ENCODE measurements around the gene FOXQ1.

Gene FOXQ1

GRCh38 chr6:1311400-1312202, at the start of gene FOXQ1:
FOXQ1 (plus strand) TSS chr6:1312098; CDS start chr6:1312705, 607 bp downstream.
- DNase-seq = no peak

GRCh38 chr6:1262704-1263038, 49.2 kb upstream of the FOXQ1 start:
- no peak for DNase-seq

GRCh38 chr6:1263039-1263849, 48.7 kb upstream of the FOXQ1 start:
- DNase-seq = no peak

GRCh38 chr6:1263850-1264377, 48.0 kb upstream of the FOXQ1 start:
- DNase-seq = no peak

DNA sequence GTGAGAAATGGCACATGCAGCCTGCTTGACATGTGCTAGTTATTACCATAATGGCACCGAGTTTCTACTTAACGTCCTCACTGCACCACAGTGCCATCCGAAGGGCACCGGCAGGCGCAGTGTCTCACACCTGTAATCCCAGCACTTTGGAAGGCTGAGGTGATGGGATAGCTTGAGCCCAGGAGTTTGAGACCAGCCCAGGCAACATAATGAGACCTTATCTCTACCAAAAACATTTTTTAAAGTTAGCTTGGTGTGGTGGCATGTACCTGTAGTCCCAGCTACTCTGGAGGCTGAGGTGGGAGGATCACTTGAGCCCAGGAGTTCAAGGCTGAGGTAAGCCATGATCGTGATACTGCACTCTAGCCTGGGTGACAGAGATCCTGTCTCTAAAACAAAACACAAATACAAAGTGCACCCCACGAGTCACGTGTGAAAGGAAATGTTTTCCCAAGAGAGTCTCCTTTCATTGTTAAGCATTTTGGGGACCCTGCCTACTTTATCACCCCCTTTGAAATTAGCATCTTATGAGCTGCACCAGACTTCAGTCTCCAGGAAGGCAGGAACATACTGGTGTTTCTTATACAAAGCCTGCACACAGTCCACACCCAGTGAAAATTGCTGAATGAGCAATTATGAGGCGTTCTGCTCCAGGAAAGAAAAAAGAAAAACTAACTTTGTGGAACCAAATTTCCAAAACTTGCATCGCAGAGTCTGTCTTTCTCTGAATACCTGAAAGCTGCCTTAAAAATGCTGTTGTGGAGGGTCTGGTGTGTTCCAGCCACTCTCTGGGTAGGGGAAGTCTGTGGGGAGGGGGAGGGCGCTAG, 47.1 kb upstream of the FOXQ1 start:
- no peak for DNase-seq

DNA sequence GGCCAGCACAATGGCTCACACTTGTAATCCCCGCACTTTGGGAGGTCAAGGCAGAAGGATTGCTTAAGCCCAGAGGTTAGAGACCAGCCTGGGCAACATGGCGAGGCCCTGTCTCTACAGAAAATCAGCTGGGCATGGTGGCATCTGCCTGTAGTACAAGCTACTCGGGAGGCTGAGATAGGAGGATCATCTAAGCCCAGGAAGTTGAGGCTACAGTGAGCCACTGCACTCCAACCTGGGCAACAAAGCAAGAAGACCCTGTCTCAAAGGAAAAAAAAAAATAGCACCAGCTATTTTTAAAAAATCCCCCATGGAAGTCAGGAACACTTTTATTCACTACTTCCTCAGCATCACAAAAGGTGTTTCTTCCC, 45.2 kb upstream of the FOXQ1 start:
- DNase-seq = no peak

DNA sequence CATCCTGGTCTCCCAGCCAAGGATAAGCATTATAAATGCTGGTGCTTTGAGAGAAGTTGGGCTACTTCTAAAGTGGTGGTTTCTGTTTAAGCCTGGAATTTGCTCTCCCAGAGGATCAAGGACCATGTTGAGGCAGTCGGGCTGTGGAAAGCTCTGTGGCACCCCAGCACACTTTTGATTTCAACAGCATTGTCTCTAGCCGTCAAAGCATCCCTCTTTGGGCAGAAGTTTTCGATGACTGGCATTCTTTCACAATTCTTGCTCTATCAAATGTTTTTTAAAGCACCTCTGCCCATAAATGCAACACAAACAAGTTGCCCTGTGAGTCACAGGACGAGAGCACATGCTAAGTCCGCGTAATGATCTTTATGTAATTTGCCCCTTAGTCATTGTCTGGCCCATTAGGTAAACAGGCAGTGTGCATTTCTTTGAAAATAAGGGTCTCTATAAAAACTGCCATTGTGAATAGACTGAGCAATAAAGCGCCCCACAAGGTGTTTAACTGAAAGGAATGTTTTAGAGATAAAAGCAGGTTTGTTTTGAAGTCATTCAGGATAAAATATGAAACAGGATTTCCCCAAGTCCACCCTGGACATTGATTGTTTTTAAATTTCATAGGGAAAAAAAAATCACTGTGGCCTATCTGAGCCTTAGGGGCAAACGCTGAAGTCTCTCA, 44.7 kb upstream of the FOXQ1 start:
- no peak for DNase-seq

- DNase-seq = no peak
Measured at GRCh38 chr6:1267790-1268762, 43.8 kb upstream of the FOXQ1 start.

GRCh38 chr6:1271071-1271763, 40.7 kb upstream of the FOXQ1 start:
- no peak for DNase-seq

DNA sequence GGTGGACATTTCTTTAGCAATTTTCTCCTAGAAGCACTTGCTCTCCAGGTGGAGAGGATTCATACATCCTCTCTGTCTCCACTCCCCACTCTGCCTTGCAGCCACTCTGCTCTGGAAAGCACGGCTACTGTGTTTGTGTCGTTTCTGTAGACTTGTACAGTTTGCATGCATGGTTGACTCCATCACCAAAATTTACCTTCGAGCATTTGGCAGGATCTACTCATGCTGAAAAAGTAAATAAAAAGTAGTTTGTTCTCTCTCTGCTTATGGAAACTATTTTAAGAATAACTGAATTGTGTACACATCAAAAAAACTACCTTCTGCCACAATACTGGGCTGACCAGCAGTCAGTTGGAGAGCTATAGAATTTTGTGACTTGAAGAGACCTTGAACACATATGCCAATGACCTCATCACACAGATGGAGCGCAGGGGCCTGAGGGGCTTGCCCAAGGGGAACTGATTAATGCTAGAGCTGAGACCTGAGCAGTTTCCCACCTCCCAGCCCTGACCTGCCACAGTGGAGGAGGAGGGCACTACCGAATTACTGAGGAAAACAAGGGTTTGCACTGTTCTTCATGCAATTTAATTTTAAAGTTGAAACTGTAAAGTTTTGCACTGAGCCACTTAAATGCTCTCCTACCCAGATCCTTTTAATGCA, 33.7 kb upstream of the FOXQ1 start:
- DNase-seq = no peak

GRCh38 chr6:1279065-1279464, 32.8 kb upstream of the FOXQ1 start:
- no peak for DNase-seq

DNA sequence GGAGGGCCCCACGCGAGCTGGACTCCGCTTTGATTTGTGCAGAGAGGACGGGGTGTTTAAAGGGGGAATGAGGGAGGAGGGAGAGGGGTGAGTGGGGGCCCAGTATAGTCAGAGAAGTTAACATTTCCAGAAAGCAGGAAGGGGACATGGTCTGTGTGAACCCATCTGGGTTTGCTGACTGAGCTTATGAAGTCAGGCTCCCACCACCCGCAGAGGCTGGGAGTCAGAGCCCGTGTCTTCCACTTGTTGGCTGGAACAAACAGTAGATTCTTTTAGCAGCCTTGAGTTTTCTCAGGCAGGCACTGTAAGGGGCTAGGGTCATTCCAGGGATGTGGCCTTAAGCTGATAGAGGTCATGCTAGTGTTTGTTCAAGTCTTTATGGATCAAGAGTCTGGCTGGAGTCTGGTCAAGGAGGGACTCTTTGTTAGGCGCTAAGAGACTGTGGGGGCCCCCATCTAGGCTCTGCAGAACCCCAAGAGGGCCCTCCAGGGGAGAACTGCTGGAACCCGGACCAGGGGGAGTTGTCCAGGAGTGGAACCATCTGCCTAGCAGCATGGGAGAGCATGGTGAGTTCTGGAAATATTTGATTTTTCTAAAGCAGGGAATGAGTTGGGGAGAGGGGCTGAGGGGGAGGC, 31.1 kb upstream of the FOXQ1 start:
- DNase-seq = no peak

DNA sequence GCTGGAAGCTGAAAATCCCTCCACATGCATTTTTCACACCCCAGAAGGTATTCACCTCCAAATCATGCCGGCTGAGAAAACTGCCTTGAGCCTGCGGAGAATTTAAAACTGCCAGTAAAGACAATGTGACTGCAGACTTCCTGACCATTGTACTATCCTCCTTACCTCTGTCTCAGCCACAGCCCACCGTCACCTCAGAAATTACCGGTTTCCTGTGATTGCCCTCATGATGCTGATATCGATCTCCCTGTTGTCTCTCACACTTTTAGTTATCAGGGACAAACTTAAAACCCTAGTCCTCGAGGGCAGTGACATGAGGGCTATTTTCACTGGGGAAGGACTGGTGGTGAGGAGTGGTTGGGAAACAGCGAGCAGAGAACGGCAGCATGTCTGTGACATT, 30.2 kb upstream of the FOXQ1 start:
- DNase-seq = no peak

DNA sequence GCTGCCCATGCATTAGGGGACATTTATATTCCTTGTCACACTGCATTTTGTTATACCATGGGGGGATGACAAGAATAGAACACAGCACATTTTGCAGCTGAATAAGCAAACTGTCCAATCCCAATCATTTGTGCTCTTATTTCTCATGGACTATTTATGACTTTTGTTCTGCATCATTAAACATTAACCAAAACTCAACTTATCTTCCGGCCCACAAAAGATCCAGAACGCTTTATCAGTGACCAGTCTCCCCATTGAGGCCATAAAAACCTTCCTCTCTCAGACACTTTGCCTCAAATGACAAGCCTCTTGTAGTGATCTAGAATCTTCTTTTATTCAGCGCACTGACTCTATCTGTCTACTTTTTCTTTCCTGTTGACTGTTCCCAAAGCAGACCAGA, 28.4 kb upstream of the FOXQ1 start:
- DNase-seq = no peak

- DNase-seq = no peak
Measured at GRCh38 chr6:1285556-1285955, 26.3 kb upstream of the FOXQ1 start.

DNA sequence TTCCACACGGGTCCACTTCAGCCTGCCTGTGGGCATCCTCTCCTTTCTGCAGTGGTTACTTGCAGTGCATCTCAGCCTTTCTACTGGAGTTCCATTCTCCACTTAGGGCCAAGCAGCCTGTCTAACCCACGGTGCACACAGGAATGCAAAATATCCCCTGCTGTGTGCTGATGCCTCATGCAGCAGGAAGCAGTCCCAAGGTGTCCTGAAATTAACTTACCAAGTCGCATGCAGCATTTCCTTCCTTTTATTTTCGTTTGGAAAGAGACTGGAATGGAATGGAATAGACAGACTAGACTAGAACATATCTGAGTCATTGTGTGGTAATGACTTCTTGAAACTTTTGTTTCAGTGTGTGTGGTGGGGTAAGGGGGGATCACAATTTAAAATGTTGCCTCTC, 25.9 kb upstream of the FOXQ1 start:
- DNase-seq = no peak

DNA sequence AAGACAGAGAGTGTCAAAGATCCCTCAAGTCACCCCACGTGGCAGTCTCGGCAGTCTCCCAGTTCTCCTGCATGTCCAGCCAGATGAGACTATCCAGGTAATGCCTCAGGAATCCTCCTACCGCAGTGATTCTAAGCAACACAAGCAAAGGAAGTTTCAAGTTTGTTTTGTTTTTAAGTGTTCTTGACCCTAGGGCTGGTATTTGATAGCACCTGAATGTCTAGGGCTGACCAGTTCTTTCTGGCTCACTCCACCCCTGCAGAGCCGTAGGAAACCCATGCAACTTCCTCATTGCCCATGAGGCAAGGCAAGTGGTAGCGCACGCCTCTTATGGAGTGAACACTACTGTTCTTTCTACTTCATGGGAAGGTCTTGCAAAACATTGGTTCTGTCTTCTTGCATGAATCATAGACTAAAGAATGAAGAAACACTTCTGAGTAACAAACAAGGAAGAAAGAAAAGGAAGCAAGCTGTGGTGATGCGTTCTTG, 24.8 kb upstream of the FOXQ1 start:
- DNase-seq = no peak

DNA sequence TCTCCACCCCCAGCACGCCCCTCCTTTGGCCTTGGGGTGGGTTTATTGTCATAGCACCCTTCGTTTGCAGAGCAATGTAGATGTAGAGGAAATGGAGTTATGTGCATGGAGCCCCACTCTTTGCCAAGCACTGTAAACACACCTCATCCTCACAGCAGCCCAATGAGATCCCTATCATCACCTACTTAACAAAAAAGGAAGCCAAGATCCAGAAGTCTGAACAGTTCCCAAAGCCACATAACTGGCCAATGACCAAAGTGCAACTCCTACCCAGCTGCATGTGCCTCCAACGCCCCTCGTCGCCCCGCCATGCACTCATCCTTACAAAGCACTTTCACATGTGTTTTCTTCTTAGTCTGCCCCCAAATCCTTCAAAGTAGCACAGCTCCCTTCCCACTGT, 21.8 kb upstream of the FOXQ1 start:
- no peak for DNase-seq

- no peak for DNase-seq
Measured at GRCh38 chr6:1290805-1291204, 21.1 kb upstream of the FOXQ1 start.

- no peak for DNase-seq
Measured at GRCh38 chr6:1291381-1291780, 20.5 kb upstream of the FOXQ1 start.
